Activated T-helper 1 cell treated with Interleukin-2 at 50 U/mL for 16 hours (primary cell): ENCODE results near the gene MBD3.
A peak's percentile ranks its signal among the peaks of the same experiment; 100 is the strongest.
"Not testable (repeated sequence)": the region's sequence is repeated elsewhere in the genome, so short reads cannot be mapped to it uniquely, and the experiment has no call there.

ENCODE experiments used
- DNase-seq: peaks from one replicate; pipeline ENCODE4 v3.0.0-alpha.2; 2020; ENCODE audit warnings: low read depth

Gene MBD3

GRCh38 chr19:1592755-1593500 is at the start of gene MBD3:
Gene MBD3 (minus strand): TSS chr19:1592865. CDS start chr19:1592631, 234 bp downstream.
- DNase-seq = peak; percentile 86

DNA sequence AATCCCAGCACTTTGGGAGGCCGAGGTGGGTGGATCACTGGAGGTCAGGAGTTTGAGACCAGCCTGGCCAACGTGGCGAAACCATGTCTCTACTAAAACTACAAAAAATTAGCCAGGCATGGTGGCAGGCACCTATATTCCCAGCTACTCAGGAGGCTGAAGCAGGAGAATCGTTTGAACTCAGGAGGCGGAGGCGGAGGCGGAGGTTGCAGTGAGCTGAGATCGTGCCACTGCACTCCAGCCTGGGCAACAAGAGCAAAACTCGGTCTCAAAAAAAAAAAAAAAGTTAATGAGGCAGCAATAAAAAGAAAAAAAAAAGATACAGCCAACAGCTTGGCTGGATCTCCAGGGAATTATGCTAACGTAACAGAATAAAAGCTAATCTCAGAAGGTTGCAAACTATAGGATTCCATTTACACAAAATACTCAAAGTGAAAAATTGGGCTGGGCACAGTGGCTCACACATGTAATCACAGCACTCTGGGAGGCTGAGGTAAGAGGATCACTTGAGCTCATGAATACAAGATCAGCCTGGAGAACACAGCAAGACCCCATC is 48.3 kb upstream of the MBD3 start:
- not testable (repeated sequence) for DNase-seq

- DNase-seq = no peak
Measured at GRCh38 chr19:1636325-1637236, 43.9 kb upstream of the MBD3 start.

GRCh38 chr19:1634938-1635243 is 42.2 kb upstream of the MBD3 start:
- DNase-seq = no peak

- no peak for DNase-seq
Measured at GRCh38 chr19:1634242-1634937, 41.7 kb upstream of the MBD3 start.

DNA sequence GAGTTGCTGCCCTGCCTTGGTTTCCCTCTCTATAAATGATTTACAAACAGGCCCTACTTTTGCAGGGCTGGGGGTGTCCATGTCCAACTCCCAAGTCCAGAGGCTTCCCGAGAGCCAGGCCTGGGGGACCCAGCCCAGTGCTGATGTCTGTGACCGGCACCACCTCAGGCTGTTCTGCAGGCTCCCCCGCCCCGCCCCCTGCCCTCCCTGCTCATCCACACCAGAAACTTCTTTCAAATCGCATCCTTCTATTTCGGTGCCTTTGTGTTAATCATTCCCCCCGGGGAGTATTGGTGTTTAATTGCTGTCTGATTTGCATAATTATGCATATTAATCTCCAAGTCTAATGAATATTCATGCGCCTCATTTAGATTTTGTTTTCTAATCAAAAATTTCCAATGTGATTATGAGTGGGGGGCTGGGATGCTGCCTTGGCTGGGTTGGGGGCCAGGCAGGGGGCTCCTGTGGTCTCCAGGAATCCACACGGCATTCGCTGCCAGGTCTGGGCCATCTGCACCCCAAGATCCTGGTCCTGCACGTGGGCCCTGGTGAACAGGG is 40.7 kb upstream of the MBD3 start:
- no peak for DNase-seq

DNA sequence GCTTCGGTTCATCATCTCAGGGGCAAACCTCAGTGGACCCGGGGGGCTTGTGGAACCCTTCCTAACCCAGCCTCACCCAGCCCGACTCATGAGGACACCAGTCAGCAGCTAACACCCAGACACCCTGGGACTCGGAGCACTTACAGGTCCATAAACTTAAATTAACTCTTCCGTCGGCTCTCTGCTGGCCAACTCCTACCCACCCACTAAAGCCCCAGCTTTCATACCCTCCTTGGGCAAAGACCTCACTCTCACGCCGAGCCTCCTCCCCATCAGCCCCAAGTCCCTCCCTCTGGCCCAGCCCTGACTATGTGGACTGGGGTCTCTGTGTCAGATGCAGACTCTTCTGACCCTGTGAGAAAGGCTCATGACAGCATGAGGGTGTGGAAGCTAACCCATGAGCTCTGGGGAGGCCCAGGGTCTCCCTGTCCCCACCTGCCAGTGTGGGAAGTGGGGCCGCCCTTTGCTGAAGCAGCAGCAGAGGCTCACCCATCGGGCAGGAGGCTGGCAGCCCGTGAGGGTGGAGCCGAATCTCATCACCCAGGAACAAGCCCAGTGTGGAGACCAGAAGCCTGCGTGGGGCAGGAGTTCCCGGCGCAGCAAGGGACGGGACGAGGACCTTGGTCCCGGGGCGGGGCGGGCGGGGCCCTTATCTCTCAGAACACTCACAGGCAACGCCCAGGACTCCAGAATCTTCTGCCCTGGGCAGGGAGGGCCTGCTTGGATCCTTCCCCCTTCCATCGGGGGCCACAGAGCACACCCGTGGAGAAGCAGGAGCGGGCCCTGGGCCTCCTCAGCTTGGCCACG is 40.0 kb upstream of the MBD3 start:
- no peak for DNase-seq

- no peak for DNase-seq
Measured at GRCh38 chr19:1631557-1632100, 39.0 kb upstream of the MBD3 start.

GRCh38 chr19:1630811-1631210 is 38.1 kb upstream of the MBD3 start:
- no peak for DNase-seq

DNA sequence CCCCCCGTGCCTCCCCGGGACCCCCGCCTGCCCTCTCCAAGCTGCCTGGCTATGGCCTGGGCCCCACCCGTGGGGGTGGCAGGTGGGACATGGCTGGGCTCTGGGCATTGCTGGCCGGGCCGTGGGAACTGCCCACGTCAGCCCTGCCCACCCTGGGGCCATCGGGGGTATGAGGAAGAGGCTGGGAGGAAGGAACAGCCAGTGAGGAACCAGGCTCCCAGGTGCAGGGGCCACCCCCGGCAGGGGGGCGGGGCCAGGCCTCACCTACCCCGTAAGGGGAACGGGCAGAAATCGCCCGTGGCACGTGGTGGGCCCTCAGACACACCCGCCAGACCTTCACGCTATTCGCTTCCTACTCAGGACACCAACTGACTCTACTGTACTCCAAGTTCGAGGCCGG is 37.3 kb upstream of the MBD3 start:
- DNase-seq = no peak

DNA sequence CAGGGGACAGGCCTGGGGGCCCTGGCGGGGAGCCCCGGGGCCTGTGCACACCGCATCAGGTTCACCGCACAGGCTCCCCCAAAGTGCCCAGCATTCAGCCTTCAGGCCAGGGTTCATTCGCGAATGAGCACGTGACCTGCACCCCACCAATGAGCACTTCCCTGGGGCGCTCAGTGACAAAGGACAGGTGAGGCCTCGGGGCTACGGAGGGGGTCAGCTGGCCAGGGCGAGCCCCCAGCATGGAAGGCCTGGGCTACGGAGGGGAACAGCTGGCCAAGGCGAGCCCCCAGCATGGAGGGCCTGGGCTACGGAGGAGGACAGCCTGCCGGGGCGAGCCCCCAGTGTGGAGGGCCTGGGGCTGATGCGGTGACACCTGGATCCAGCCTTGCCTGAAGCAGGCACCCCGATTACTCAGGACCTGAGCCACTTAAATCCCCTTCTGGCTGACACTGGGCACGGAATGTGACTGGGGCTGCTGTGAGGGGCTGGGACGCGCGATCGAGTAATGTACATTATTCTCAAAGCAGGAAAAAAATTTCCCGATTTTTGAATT is 36.7 kb upstream of the MBD3 start:
- no peak for DNase-seq

- no peak for DNase-seq
Measured at GRCh38 chr19:1627194-1627593, 34.5 kb upstream of the MBD3 start.

GRCh38 chr19:1626417-1627010 is 33.8 kb upstream of the MBD3 start:
- DNase-seq = no peak

GRCh38 chr19:1624458-1624857 is 31.8 kb upstream of the MBD3 start:
- no peak for DNase-seq

GRCh38 chr19:1622541-1622940 is 29.9 kb upstream of the MBD3 start:
- DNase-seq = no peak

GRCh38 chr19:1622007-1622406 is 29.3 kb upstream of the MBD3 start:
- DNase-seq = no peak

DNA sequence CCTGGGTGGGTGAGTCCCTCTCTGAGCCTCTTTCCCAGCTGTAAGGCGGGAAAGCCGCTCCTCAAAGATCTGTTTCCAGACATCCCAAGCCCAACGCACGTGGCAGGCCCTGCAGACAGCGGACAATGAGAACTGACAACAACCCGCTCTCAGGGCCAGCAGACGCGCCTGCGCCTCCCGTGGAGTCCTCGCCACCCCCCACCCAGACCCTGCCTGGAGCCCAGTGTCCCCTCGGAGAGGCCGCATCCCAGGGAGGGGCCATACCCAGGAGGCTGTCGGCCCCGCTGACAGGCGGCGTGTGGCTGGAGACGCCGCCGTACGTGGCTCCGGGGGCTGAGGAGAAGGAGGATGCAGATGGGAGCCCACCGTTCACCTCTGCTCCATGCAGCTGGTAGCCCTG is 28.9 kb upstream of the MBD3 start:
- no peak for DNase-seq

GRCh38 chr19:1621021-1621420 is 28.4 kb upstream of the MBD3 start:
- no peak for DNase-seq

DNA sequence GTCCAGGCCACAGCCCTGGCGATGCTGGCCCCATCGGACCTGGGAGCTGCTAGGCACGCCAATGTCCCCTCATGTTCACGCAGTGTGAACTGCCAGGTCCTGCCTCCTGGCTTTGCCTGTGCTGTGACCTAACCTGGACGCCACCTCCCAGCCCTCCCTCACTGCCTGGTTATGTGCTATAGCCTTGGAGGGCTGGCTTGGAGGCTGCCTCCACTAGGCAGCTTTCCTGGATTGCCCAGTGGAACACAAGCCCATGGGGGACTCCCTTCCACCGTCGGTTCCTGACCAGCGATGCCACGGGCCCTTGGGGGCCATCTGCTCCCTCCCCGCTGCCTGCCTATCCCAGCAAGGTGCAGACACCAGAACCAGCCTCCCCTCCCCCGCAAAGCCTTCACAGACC is 27.8 kb upstream of the MBD3 start:
- DNase-seq = no peak

- DNase-seq = no peak
Measured at GRCh38 chr19:1619703-1620102, 27.0 kb upstream of the MBD3 start.
